BLaER1 treated with 17β-estradiol and CSF1 and Interleukin-3, amounts not matched to agents 10 nM and 100 nM (cell line): ENCODE results near the gene CDK16.

ENCODE experiments used
- H3K27ac ChIP-seq, 11 experiments: shearing (Covaris generic); formaldehyde crosslinking; 2 replicates each; pipeline ENCODE4 v1.8.1; 2022
- H3K27me3 ChIP-seq, 11 experiments: shearing (Covaris generic); formaldehyde crosslinking; 2 replicates each; pipeline ENCODE4 v1.8.1; 2022
- H3K36me3 ChIP-seq, 11 experiments: shearing (Covaris generic); formaldehyde crosslinking; 2 replicates each; pipeline ENCODE4 v1.8.1; 2022
- H3K4me1 ChIP-seq, 10 experiments: shearing (Covaris generic); formaldehyde crosslinking; 2 replicates each; pipeline ENCODE4 v1.8.1; 2022
- H3K4me2 ChIP-seq, 11 experiments: shearing (Covaris generic); formaldehyde crosslinking; 2 replicates each; pipeline ENCODE4 v1.8.1; 2022
- H3K4me3 ChIP-seq, 10 experiments: shearing (Covaris generic); formaldehyde crosslinking; 2 replicates each; pipeline ENCODE4 v1.8.1; 2022
- H3K9ac ChIP-seq, 11 experiments: shearing (Covaris generic); formaldehyde crosslinking; 2 replicates each; pipeline ENCODE4 v1.8.1; 2022
- H3K9me3 ChIP-seq, 11 experiments: shearing (Covaris generic); formaldehyde crosslinking; replicated peaks in 1 of 11; 2 replicates each; pipeline ENCODE4 v1.8.1; 2022
- H4K20me1 ChIP-seq, 11 experiments: shearing (Covaris generic); formaldehyde crosslinking; 2 replicates each; pipeline ENCODE4 v1.8.1; 2022
- Cebpa-rat ChIP-seq, 11 experiments: shearing (Covaris generic); IDR thresholded peaks; 2 replicates each; pipeline ENCODE4 v1.8.1; 2022

The CDK16 gene

DNA sequence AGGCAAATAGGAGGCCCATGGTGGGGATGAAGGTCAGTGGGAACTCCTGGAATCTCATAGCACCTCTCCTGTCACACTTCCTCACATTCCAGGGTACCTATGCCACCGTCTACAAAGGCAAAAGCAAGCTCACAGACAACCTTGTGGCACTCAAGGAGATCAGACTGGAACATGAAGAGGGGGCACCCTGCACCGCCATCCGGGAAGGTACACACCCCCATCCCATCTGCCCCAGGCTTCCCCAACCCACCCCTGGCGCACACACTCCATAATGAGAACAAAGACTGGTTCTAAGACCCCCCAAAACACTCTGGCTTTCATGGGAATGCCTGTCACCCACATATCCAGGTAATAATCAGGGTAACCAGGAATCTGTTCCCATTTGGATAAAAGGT lies 6.4 kb downstream of the CDK16 start:
- peaks cover 0 to 69% (median under 1%) of the 10 kb centered on the region in 11 experiments; a peak in 10 of 22 replicates for H3K27me3 ChIP-seq
- peaks cover 35 to 90% (median 74%) of the 10 kb centered on the region in 11 experiments for H4K20me1 ChIP-seq
- peaks cover 58 to 85% (median 83%) of the 10 kb centered on the region in 11 experiments for H3K36me3 ChIP-seq
- H3K4me1 ChIP-seq, result peaks cover 17 to 24% (median 20%) of the 10 kb centered on the region in 10 experiments
- H3K9ac ChIP-seq, result no peak overlapping the region
- no peak for TF ChIP-seq Cebpa-rat (IDR thresholded peaks at IDR 0.05)
- H3K4me2 ChIP-seq, result no peak overlapping the region
- H3K27ac ChIP-seq, result no peak overlapping the region
- no peaks in the 10 kb centered on the region for H3K9me3 ChIP-seq
- H3K4me3 ChIP-seq, result no peak overlapping the region

DNA sequence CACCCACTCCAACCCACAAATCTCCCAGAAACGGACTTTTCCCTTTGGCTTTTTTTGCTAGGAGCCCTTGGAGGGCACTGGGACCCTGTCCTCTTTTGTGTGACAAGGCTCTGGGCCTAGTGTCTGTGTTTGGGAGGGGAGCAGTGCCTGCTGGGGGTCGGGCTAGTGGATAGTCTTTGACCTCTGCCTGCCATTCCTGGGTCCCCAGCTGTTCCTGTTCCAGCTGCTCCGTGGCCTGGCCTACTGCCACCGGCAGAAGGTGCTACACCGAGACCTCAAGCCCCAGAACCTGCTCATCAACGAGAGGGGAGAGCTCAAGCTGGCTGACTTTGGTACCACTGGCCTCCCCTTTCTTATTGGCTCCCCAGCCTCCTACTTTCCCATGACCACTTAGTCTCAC lies 7.6 kb downstream of the CDK16 start:
- Histone ChIP-seq H4K20me1 (peaks cover 23 to 82% (median 62%) of the 10 kb centered on the region in 11 experiments; a peak in 21 of 22 replicates), H3K27ac (no peak overlapping the region)

DNA sequence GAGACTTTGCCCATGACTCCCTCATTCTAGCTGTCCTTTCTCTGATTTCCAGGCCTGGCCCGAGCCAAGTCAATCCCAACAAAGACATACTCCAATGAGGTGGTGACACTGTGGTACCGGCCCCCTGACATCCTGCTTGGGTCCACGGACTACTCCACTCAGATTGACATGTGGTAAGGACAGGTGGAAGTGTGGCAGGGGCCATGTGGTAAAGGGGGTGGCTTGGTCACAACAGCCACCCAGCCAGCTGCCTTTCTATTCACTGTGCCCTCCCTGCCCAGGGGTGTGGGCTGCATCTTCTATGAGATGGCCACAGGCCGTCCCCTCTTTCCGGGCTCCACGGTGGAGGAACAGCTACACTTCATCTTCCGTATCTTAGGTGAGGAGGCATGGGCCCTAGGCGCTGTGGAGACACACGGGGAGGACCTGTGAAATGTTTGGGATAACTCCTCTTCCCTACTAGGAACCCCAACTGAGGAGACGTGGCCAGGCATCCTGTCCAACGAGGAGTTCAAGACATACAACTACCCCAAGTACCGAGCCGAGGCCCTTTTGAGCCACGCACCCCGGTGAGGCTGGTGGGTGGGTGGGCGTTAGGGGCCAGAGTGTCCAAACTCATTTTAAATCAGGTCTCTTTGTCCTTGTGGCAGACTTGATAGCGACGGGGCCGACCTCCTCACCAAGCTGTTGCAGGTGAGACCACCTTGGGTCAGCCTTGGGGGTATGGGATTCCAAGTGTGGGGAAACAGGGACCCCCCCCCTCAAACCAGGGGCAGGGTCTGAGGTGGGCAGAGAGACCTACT lies 8.3 kb downstream of the CDK16 start:
- no peak overlapping the region for H3K4me2 ChIP-seq
- peaks cover 58 to 91% (median 82%) of the 10 kb centered on the region in 11 experiments for H3K36me3 ChIP-seq
- no peak overlapping the region for H3K27ac ChIP-seq
- no peak overlapping the region for H3K4me3 ChIP-seq
- H3K4me1 ChIP-seq, result peaks cover under 1 to 9% (median 3%) of the 10 kb centered on the region in 10 experiments; a peak in 10 of 20 replicates
- H3K9me3 ChIP-seq, result no peaks in the 10 kb centered on the region
- TF ChIP-seq Cebpa-rat (IDR thresholded peaks at IDR 0.05), result no peak
- no peak overlapping the region for H3K9ac ChIP-seq
- peaks cover 17 to 75% (median 56%) of the 10 kb centered on the region in 11 experiments; a peak in 21 of 22 replicates for H4K20me1 ChIP-seq
- peaks cover 0 to 71% (median 19%) of the 10 kb centered on the region in 11 experiments; a peak in 19 of 22 replicates for H3K27me3 ChIP-seq

More for the DNA sequence above, 7.6 kb downstream of the CDK16 start:
- Histone ChIP-seq H3K4me1 (peaks cover 5 to 12% (median 8%) of the 10 kb centered on the region in 10 experiments; a peak in 19 of 20 replicates), H3K4me2 (no peak overlapping the region), H3K9ac (no peak overlapping the region), H3K27me3 (peaks cover 0 to 69% (median 12%) of the 10 kb centered on the region in 11 experiments; a peak in 16 of 22 replicates), H3K36me3 (peaks cover 58 to 95% (median 86%) of the 10 kb centered on the region in 11 experiments), H3K9me3 (no peaks in the 10 kb centered on the region), H3K4me3 (no peak overlapping the region)
- no peak for TF ChIP-seq Cebpa-rat (IDR thresholded peaks at IDR 0.05)

DNA sequence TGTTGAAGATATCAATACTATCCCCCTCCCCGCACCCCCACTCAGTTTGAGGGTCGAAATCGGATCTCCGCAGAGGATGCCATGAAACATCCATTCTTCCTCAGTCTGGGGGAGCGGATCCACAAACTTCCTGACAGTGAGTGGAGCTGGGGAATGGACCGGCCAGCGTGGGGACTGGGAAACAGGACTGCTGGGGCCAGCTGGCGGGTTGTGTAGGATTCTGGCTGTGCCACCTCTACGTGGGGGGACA lies 8.8 kb downstream of the CDK16 start:
- Histone ChIP-seq H3K4me3 (no peak overlapping the region), H3K9ac (no peak overlapping the region), H4K20me1 (peaks cover 11 to 70% (median 50%) of the 10 kb centered on the region in 11 experiments; a peak in 21 of 22 replicates), H3K27me3 (peaks cover 1 to 71% (median 24%) of the 10 kb centered on the region in 11 experiments), H3K36me3 (peaks cover 58 to 86% (median 77%) of the 10 kb centered on the region in 11 experiments), H3K27ac (no peak overlapping the region), H3K9me3 (no peaks in the 10 kb centered on the region), H3K4me1 (peaks cover 0 to 10% (median 3%) of the 10 kb centered on the region in 10 experiments; a peak in 11 of 20 replicates), H3K4me2 (no peak overlapping the region)
- TF ChIP-seq Cebpa-rat (IDR thresholded peaks at IDR 0.05), result no peak

DNA sequence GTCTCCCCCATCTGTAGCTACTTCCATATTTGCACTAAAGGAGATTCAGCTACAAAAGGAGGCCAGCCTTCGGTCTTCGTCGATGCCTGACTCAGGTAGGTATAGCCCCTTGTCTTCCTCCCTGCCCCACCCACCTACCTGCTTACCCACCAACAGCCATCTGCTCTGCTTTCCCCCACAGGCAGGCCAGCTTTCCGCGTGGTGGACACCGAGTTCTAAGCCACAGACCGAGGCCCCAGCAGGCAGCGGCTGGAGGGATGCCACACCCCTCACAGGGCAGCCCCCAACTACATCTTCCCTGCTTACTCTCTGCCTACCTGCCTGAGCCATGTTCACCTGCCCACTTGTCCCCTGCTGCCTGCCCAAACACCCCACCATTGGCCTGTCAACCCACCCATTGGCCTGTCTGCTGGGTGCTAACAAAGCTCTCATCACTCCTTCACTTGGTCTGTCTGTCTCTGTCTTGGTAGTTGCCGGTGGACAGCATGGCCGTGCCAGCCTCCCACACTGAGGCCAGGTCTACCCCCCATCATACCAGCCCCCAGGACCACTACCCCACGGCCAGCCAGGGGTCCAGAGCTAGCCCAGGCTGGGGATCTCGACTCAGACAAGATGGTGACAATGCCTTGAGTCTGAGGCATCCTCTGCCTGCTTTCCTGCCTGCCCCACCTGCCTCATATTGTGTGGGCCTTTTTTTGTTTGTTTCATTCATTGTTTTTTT lies 10.2 kb downstream of the CDK16 start:
- Histone ChIP-seq H3K4me2 (no peak overlapping the region), H3K9me3 (peaks cover 0 to 12% (median 9%) of the 10 kb centered on the region in 11 experiments; a peak in 11 of 22 replicates), H3K36me3 (peaks cover 50 to 74% (median 67%) of the 10 kb centered on the region in 11 experiments), H3K27ac (no peak overlapping the region), H3K4me3 (no peak overlapping the region), H3K4me1 (peaks cover 0 to 14% (median 7%) of the 10 kb centered on the region in 10 experiments; a peak in 13 of 20 replicates), H4K20me1 (peaks cover 1 to 57% (median 38%) of the 10 kb centered on the region in 11 experiments; a peak in 21 of 22 replicates), H3K9ac (no peak overlapping the region), H3K27me3 (peaks cover 16 to 82% (median 39%) of the 10 kb centered on the region in 11 experiments)
- no peak for TF ChIP-seq Cebpa-rat (IDR thresholded peaks at IDR 0.05)

- no peak for TF ChIP-seq Cebpa-rat (IDR thresholded peaks at IDR 0.05)
- Histone ChIP-seq H3K4me1 (peaks cover 0 to 15% (median 7%) of the 10 kb centered on the region in 10 experiments; a peak in 13 of 20 replicates), H3K4me3 (no peak overlapping the region), H3K27ac (no peak overlapping the region), H4K20me1 (peaks cover 0 to 50% (median 31%) of the 10 kb centered on the region in 11 experiments; a peak in 18 of 22 replicates), H3K27me3 (peaks cover 23 to 83% (median 46%) of the 10 kb centered on the region in 11 experiments), H3K4me2 (no peak overlapping the region), H3K36me3 (peaks cover 43 to 67% (median 60%) of the 10 kb centered on the region in 11 experiments), H3K9ac (no peak overlapping the region), H3K9me3 (peaks cover 0 to 12% (median 11%) of the 10 kb centered on the region in 11 experiments; a peak in 11 of 22 replicates)
Observed at GRCh38 chrX:47229427-47229826, 10.9 kb downstream of the CDK16 start.

GRCh38 chrX:47230136-47230868 lies 11.8 kb downstream of the CDK16 start:
- peaks cover 0 to 12% (median 11%) of the 10 kb centered on the region in 11 experiments; a peak in 11 of 22 replicates for H3K9me3 ChIP-seq
- peaks cover 34 to 58% (median 51%) of the 10 kb centered on the region in 11 experiments for H3K36me3 ChIP-seq
- H4K20me1 ChIP-seq, result peaks cover 0 to 41% (median 26%) of the 10 kb centered on the region in 11 experiments; a peak in 18 of 22 replicates
- no peak overlapping the region for H3K4me2 ChIP-seq
- peaks cover 0 to 23% (median 7%) of the 10 kb centered on the region in 10 experiments; a peak in 13 of 20 replicates for H3K4me1 ChIP-seq
- no peak overlapping the region for H3K9ac ChIP-seq
- no peak overlapping the region for H3K4me3 ChIP-seq
- H3K27ac ChIP-seq, result no peak overlapping the region
- peaks cover 32 to 85% (median 54%) of the 10 kb centered on the region in 11 experiments for H3K27me3 ChIP-seq
- no peak for TF ChIP-seq Cebpa-rat (IDR thresholded peaks at IDR 0.05)

- TF ChIP-seq Cebpa-rat (IDR thresholded peaks at IDR 0.05), result no peak
- peaks cover 26 to 49% (median 42%) of the 10 kb centered on the region in 11 experiments for H3K36me3 ChIP-seq
- peaks cover 40 to 85% (median 62%) of the 10 kb centered on the region in 11 experiments for H3K27me3 ChIP-seq
- H3K4me2 ChIP-seq, result 0 out of 22 replicates have a peak overlapping the region, but pooled peaks of 1 of the 11 experiments have one; percentile 58
- H3K9ac ChIP-seq, result no peak overlapping the region
- 0 out of 22 replicates have a peak overlapping the region, but pooled peaks of 1 of the 11 experiments have one; percentile 88 for H3K27ac ChIP-seq
- peaks cover 0 to 32% (median 19%) of the 10 kb centered on the region in 11 experiments; a peak in 18 of 22 replicates for H4K20me1 ChIP-seq
- H3K4me1 ChIP-seq, result peaks cover 0 to 24% (median 7%) of the 10 kb centered on the region in 10 experiments; a peak in 13 of 20 replicates
- H3K9me3 ChIP-seq, result peaks cover 0 to 12% (median 11%) of the 10 kb centered on the region in 11 experiments; a peak in 11 of 22 replicates
- no peak overlapping the region for H3K4me3 ChIP-seq
Observed at GRCh38 chrX:47231167-47231566, 12.7 kb downstream of the CDK16 start.
